ENCODE data around the gene TWIST2.

TWIST2 gene

DNA sequence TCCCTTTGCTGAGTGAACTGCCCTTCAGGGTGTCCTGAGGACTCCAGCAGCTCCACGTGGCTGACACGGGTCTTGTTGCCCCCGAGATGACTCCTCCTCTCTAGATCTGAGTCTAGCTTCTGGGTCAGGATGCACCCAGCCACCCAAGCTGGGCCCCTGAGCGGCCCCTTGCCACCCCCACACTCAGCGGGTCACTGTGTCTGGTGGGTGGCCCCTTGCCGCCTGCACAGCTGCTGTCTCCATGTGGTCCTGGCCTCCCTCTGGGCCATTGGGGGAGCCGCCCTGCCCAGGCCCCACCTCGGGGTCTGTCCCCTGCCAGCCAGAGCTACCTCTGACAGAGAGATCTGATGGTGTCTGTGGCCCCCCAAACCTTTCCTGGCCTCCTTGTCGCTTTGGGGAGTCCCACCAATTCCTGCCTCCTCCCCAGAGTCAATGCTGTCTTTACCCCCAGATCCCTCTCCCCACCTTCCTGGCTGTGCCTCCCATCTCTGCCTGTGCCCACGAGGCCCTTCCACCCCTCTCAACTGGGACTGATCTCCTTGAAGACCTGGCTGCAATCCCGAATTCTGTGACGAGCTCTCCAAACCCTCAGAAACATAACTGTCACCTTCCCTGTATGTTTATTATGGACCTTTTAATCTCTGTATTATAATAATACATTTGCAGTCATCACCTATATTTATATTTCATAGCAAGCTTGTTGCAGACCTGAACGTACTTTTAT, 46.5 kb downstream of the TWIST2 start:
- no peak for TF ChIP-seq EZH2 (IDR thresholded peaks at IDR 0.05)
- no peak for TF ChIP-seq POLR2AphosphoS5 (IDR thresholded peaks at IDR 0.05; ENCODE audit: borderline replicate concordance, low read depth, low read length)
- no peak for TF ChIP-seq FOXP2 (optimal IDR thresholded peaks at IDR 0.05; ENCODE audit: control extremely low read depth, extremely low read length, insufficient read depth)
- Histone ChIP-seq H3K4me3 (no peak overlapping the region), H3K27ac (no peak overlapping the region), H3K36me3 (ENCODE audit: insufficient read depth, low read length) (no peaks in the 10 kb centered on the region), H3K9ac (ENCODE audit: insufficient read length) (no peak overlapping the region), H3K9me3 (ENCODE audit: low read depth, low read length) (no peaks in the 10 kb centered on the region)
- DNase-seq (ENCODE audit: low read depth, low spot score), result no peak

- H3K27ac ChIP-seq, result no peak overlapping the region
- H3K4me3 ChIP-seq, result no peak overlapping the region
- DNase-seq (ENCODE audit: low read depth, low spot score), result no peak
- no peaks in the 10 kb centered on the region for H3K36me3 ChIP-seq (ENCODE audit: insufficient read depth, low read length)
- no peak overlapping the region for H3K9ac ChIP-seq (ENCODE audit: insufficient read length)
- H3K9me3 ChIP-seq (ENCODE audit: low read depth, low read length), result no peaks in the 10 kb centered on the region
- TF ChIP-seq FOXP2 (optimal IDR thresholded peaks at IDR 0.05; ENCODE audit: control extremely low read depth, extremely low read length, insufficient read depth) (no peak), EZH2 (IDR thresholded peaks at IDR 0.05) (no peak), POLR2AphosphoS5 (IDR thresholded peaks at IDR 0.05; ENCODE audit: borderline replicate concordance, low read depth, low read length) (no peak)
These were observed 47.0 kb downstream of the TWIST2 start for GRCh38 chr2:238894950-238895298.

- DNase-seq (ENCODE audit: low read depth, low spot score), result no peak
- no peak overlapping the region for H3K27ac ChIP-seq
- H3K9me3 ChIP-seq (ENCODE audit: low read depth, low read length), result no peaks in the 10 kb centered on the region
- no peak overlapping the region for H3K4me3 ChIP-seq
- H3K36me3 ChIP-seq (ENCODE audit: insufficient read depth, low read length), result no peaks in the 10 kb centered on the region
- TF ChIP-seq POLR2AphosphoS5 (IDR thresholded peaks at IDR 0.05; ENCODE audit: borderline replicate concordance, low read depth, low read length), result no peak
- no peak for TF ChIP-seq EZH2 (IDR thresholded peaks at IDR 0.05)
- no peak for TF ChIP-seq FOXP2 (optimal IDR thresholded peaks at IDR 0.05; ENCODE audit: control extremely low read depth, extremely low read length, insufficient read depth)
- H3K9ac ChIP-seq (ENCODE audit: insufficient read length), result no peak overlapping the region
These were observed 47.5 kb downstream of the TWIST2 start for GRCh38 chr2:238895361-238895882.

DNA sequence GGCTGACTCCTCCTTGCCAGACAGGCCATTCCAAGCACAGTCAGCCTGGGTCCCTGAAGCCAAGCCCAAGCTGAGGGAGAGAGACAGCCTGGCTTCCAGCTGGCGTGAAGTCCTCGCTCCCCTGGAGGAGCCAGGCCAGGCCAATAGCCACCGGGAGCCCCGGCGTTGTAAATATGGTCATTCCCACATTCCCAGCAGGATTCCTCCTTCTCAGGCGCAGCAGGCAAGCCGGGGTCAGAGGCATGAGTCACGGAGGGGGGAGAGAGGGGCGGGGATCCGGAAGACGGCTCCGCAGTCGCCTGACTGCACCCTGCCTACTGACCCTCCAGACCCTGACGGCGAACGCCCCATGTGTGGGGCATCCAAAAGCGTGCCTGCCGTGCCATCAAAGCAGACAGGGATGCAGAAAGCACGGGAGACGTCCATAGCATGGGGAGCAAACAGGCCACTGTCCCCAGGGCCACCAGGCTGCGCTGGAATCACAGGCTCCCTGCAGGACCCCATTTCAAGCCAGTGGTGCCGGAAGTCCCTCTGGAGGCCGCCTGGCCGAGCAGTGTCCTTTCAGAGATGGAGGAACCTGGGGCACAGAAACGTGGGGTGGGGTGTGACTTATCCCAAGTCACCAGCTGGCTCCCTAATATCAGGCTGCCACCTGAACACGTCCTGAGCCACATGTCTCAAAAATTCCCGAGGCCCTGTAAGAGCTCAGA, 48.2 kb downstream of the TWIST2 start:
- no peak for DNase-seq (ENCODE audit: low read depth, low spot score)
- TF ChIP-seq EZH2 (IDR thresholded peaks at IDR 0.05) (no peak), POLR2AphosphoS5 (IDR thresholded peaks at IDR 0.05; ENCODE audit: borderline replicate concordance, low read depth, low read length) (no peak), FOXP2 (optimal IDR thresholded peaks at IDR 0.05; ENCODE audit: control extremely low read depth, extremely low read length, insufficient read depth) (no peak)
- Histone ChIP-seq H3K9me3 (ENCODE audit: low read depth, low read length) (no peaks in the 10 kb centered on the region), H3K27ac (no peak overlapping the region), H3K9ac (ENCODE audit: insufficient read length) (no peak overlapping the region), H3K4me3 (no peak overlapping the region), H3K36me3 (ENCODE audit: insufficient read depth, low read length) (no peaks in the 10 kb centered on the region)

DNA sequence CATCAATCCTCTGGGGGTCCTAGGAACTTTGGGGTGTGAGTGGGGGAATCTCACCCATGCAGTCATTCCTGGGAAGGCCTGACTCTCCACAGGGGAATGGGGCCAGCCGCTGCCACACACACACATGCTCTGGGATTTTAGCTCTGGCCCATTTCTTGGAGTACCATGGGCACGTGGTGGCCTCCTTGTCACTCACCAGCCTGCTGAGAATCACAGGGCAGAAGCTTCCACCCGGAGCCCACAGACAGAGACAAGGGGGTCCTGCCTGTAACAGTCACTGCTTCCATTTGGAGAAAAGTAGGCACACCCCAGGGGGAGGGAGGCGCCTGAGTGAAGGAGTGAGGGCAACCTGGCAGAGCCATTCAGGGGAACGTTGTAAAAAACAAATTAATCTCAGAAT, 48.8 kb downstream of the TWIST2 start:
- Histone ChIP-seq H3K4me3 (no peak overlapping the region), H3K9me3 (ENCODE audit: low read depth, low read length) (no peaks in the 10 kb centered on the region), H3K36me3 (ENCODE audit: insufficient read depth, low read length) (no peaks in the 10 kb centered on the region), H3K9ac (ENCODE audit: insufficient read length) (no peak overlapping the region), H3K27ac (no peak overlapping the region)
- TF ChIP-seq POLR2AphosphoS5 (IDR thresholded peaks at IDR 0.05; ENCODE audit: borderline replicate concordance, low read depth, low read length), result no peak
- no peak for TF ChIP-seq EZH2 (IDR thresholded peaks at IDR 0.05)
- TF ChIP-seq FOXP2 (optimal IDR thresholded peaks at IDR 0.05; ENCODE audit: control extremely low read depth, extremely low read length, insufficient read depth), result no peak
- no peak for DNase-seq (ENCODE audit: low read depth, low spot score)

- Histone ChIP-seq H3K9me3 (ENCODE audit: low read depth, low read length) (no peaks in the 10 kb centered on the region), H3K27ac (no peak overlapping the region), H3K4me3 (no peak overlapping the region), H3K36me3 (ENCODE audit: insufficient read depth, low read length) (no peaks in the 10 kb centered on the region), H3K9ac (ENCODE audit: insufficient read length) (no peak overlapping the region)
- TF ChIP-seq EZH2 (IDR thresholded peaks at IDR 0.05) (no peak), POLR2AphosphoS5 (IDR thresholded peaks at IDR 0.05; ENCODE audit: borderline replicate concordance, low read depth, low read length) (no peak), FOXP2 (optimal IDR thresholded peaks at IDR 0.05; ENCODE audit: control extremely low read depth, extremely low read length, insufficient read depth) (no peak)
- no peak for DNase-seq (ENCODE audit: low read depth, low spot score)
These were observed 49.4 kb downstream of the TWIST2 start for GRCh38 chr2:238897122-238897880.

DNA sequence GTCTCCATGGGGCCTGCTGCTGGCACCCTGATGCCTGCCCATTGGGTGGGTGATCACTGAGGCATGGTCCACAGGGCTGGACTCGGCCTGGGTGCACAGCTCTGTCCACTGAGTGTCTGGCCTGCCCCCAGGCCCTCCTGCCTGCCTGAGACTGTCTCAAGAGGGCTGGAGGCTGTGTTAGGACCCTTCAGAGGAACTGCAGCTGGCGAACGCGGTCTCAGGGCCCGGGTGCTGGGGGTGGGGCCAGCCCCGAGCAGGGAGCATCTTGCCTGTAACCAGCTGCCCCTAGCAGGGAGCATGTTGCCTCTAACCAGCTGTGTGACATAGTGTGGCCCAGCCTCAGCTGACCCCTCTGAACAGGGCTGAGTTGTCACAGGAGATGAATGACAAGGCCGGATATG, 50.0 kb downstream of the TWIST2 start:
- Histone ChIP-seq H3K9me3 (ENCODE audit: low read depth, low read length) (no peaks in the 10 kb centered on the region), H3K27ac (no peak overlapping the region), H3K36me3 (ENCODE audit: insufficient read depth, low read length) (no peaks in the 10 kb centered on the region), H3K4me3 (no peak overlapping the region), H3K9ac (ENCODE audit: insufficient read length) (no peak overlapping the region)
- TF ChIP-seq FOXP2 (optimal IDR thresholded peaks at IDR 0.05; ENCODE audit: control extremely low read depth, extremely low read length, insufficient read depth), result no peak
- no peak for DNase-seq (ENCODE audit: low read depth, low spot score)
